K562 (cell line): Measurements from ENCODE around the gene MYADML2. TPM values are rescaled to one million over a fixed set of nuclear protein-coding genes. Genes with fewer than 3 reads are reported as not detected.

Experiments used
- ATF1 ChIP-seq, 2 experiments: fragments of 450-650 bp in 1 of 2; IDR thresholded peaks; 2 replicates each; pipeline ENCODE4 v1.6.1; 2016; ENCODE audit warnings: missing compliant biosample characterization in 1 of 2, missing genetic modification characterization in 1 of 2
- BRD4 ChIP-seq: fragments of 200-600 bp; sonication (generic); IDR thresholded peaks from 2 replicates; pipeline ENCODE4 v1.6.1; 2017; ENCODE audit warnings: inconsistent platforms
- CAMTA2 ChIP-seq: fragments of 250-450 bp; sonication (Bioruptor Pico); conservative IDR thresholded peaks from 2 replicates; pipeline ENCODE4 v1.5.1; 2022
- COPS2 ChIP-seq: fragments of 450-650 bp; conservative IDR thresholded peaks from 2 replicates; pipeline ENCODE4 v1.6.1; 2016; ENCODE audit warnings: mild to moderate bottlenecking, moderate library complexity
- ELF1 ChIP-seq: fragments of 200-800 bp; sonication (Bioruptor generic); IDR thresholded peaks from 2 replicates; pipeline ENCODE4 v1.6.1; 2016; ENCODE audit warnings: missing genetic modification characterization, missing compliant biosample characterization
- HNRNPH1 ChIP-seq: fragments of 200-400 bp; formaldehyde crosslinking; optimal IDR thresholded peaks from 2 replicates; pipeline ENCODE3; 2017; ENCODE audit warnings: low read depth, mild to moderate bottlenecking, low read length, moderate library complexity
- KDM4B ChIP-seq, 2 experiments: fragments of 450-650 bp in 1 of 2; sonication (generic) in 1 of 2; IDR thresholded peaks; 2 replicates each; pipeline ENCODE4 v1.6.1; 2016 to 2017; ENCODE audit warnings: borderline replicate concordance in 2 of 2, antibody characterized with exemption in 1 of 2, low read depth in 1 of 2, mild to moderate bottlenecking in 1 of 2
- KLF16 ChIP-seq: IDR thresholded peaks from 2 replicates; pipeline ENCODE4 v1.6.1; 2016; ENCODE audit warnings: antibody characterized with exemption
- MTA3 ChIP-seq: fragments of 450-650 bp; formaldehyde crosslinking; IDR thresholded peaks from 2 replicates; pipeline ENCODE4 v1.6.1; 2017; ENCODE audit warnings: mild to moderate bottlenecking, borderline replicate concordance
- PHTF2 ChIP-seq: fragments of 250-450 bp; sonication (Bioruptor Pico); IDR thresholded peaks from 2 replicates; pipeline ENCODE4 v1.5.0; 2021; ENCODE audit warnings: mild to moderate bottlenecking
- SMARCA5 ChIP-seq: fragments of 450-650 bp; IDR thresholded peaks from 2 replicates; pipeline ENCODE4 v1.6.1; 2016
- STAT5A ChIP-seq: IDR thresholded peaks from 2 replicates; pipeline ENCODE4 v1.6.1; 2012; ENCODE audit warnings: low read length, inconsistent platforms, borderline replicate concordance
- THRAP3 ChIP-seq: fragments of 450-650 bp; IDR thresholded peaks from 2 replicates; pipeline ENCODE4 v1.6.1; 2016; ENCODE audit warnings: mild to moderate bottlenecking, inconsistent platforms, borderline replicate concordance
- UBTF ChIP-seq, 2 experiments: IDR thresholded peaks; 2 replicates each; pipeline ENCODE4 v1.6.1; 2012; ENCODE audit warnings: improper control_type of control experiment in 2 of 2, low read depth in 2 of 2, low read length in 2 of 2, borderline replicate concordance in 1 of 2
- ZNF354B ChIP-seq: fragments of 250-450 bp; sonication (Bioruptor Pico); IDR thresholded peaks from 2 replicates; pipeline ENCODE4 v1.4.0; 2020
- polyA plus RNA-seq, 8 experiments: library from polyadenylated mRNA; depleted of rRNA in 4 of 8; stranded (reverse) in 5 of 8; unstranded in 3 of 8; fragments of >200 nt; fragmentation: Nextera tagmentation in 2 of 8; fragmentation: Illumina TruSeq in 1 of 8; extraction: Ambion mirVana in 2 of 8; extraction: Trizol in 1 of 8; gene quantifications; 2 replicates each; pipeline versions ENCODE4 v1.2.1 to v1.2.3, GENCODE V29; 2011 to 2014; ENCODE audit warnings: inconsistent platforms in 1 of 8, missing spikeins in 1 of 8
- total RNA-seq, 7 experiments: library from RNA; depleted of rRNA in 6 of 7; stranded (reverse); fragments of >200 nt in 6 of 7; fragmentation: Illumina TruSeq in 2 of 7; extraction: Trizol in 2 of 7; gene quantifications; 2 replicates each; pipeline versions ENCODE4 v1.2.1 to v1.2.3, GENCODE V29; 2011 to 2021; ENCODE audit warnings: low replicate concordance in 1 of 7
- TF ChIP-seq, protein P1 (sequence below): IDR thresholded peaks from 2 replicates; pipeline ENCODE4 v1.6.1; 2012; ENCODE audit warnings: low read depth, low read length, improper control_type of control experiment, borderline replicate concordance
- TF ChIP-seq, protein P2 (sequence below): fragments of 150-350 bp; conservative IDR thresholded peaks from 2 replicates; pipeline ENCODE4 v1.6.1; 2014; ENCODE audit warnings: low read length
- TF ChIP-seq, protein P3 (sequence below): fragments of 250-450 bp; sonication (Bioruptor Pico); IDR thresholded peaks from 2 replicates; pipeline ENCODE4 v1.5.0; 2022; ENCODE audit warnings: mild to moderate bottlenecking

MYADML2 gene
- total and polyA plus RNA-seq, 9 of the 15 experiments (the other 6 are each of a cell fraction or from before 2014, with no cell fraction given): not detected

DNA sequence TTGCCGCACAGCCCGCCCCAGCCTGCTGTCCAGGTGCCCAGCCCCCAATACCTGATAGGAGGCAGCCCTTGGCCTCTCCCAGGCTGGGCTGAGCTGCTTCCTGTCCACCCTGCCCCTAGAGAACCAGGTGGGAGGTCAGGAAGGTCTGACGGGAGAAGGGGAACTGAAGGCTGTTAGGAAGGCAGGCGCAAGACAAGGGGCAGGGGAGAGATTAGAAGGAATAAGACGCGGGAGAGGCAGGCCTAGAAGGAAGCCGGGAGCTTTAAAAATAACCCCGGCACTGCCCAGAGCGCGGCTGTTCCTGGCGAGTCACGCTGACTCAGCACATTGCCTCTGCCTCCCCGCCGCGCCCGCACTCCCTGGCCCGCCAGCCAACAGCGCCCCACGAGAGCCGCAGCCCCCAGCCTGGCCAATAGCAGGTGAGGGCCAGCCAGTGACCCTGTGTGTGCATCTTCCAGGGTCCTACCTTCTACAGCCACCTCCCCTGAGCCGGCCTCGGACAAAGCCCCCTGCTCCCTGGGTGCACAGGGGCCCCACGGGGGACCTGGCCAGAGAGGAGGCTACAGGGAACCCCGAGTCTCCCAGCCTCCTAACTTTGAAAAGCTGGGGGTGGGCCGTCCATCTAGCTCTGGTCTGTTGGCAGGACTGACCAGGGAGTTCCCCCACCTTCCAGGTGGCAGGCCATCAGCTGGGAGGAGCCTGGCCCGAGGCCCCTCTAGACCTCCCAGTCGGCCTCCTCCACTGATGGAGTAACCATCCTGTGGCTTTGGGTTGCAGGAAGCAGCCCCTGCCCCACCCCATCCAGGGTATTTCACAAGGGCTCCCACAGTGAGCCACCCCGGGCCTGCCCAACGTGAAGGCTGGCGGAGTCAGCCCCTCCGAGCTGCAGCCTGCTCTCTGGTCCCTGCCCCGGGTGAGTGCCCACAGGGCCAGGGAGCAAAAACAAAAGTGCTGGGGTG lies 23.5 kb downstream of the MYADML2 start (continued):
- TF ChIP-seq, protein P1, sequence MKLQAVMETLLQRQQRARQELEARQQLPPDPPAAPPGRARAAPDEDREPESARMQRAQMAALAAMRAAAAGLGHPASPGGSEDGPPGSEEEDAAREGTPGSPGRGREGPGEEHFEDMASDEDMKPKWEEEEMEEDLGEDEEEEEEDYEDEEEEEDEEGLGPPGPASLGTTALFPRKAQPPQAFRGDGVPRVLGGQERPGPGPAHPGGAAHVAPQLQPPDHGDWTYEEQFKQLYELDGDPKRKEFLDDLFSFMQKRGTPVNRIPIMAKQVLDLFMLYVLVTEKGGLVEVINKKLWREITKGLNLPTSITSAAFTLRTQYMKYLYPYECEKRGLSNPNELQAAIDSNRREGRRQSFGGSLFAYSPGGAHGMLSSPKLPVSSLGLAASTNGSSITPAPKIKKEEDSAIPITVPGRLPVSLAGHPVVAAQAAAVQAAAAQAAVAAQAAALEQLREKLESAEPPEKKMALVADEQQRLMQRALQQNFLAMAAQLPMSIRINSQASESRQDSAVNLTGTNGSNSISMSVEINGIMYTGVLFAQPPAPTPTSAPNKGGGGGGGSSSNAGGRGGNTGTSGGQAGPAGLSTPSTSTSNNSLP: peak; percentile 75; the same call in 1 of the 2 replicates
- TF ChIP-seq UBTF (IDR thresholded peaks at IDR 0.05; ENCODE audit: borderline replicate concordance in 1 of 2, low read depth in 2 of 2, low read length in 2 of 2) (peak; percentile 36 to 72; a peak in 2 of 4 replicates), STAT5A (no peak), KLF16 (peak; percentile 16; the same call in 1 of the 2 replicates), CAMTA2 (no peak), ELF1 (no peak), MTA3 (peak; percentile 82), PHTF2 (no peak), BRD4 (no peak), KDM4B (IDR thresholded peaks at IDR 0.05; ENCODE audit: borderline replicate concordance in 2 of 2, low read depth in 1 of 2) (no peak), ZNF354B (CRISPR knock-in tag) (no peak), THRAP3 (no peak), ATF1 (CRISPR knock-in tag; IDR thresholded peaks at IDR 0.05) (no peak), ATF1 (tag; IDR thresholded peaks at IDR 0.05) (peak; percentile 47), SMARCA5 (no peak), COPS2 (no peak), HNRNPH1 (no peak)
- TF ChIP-seq, protein P2, sequence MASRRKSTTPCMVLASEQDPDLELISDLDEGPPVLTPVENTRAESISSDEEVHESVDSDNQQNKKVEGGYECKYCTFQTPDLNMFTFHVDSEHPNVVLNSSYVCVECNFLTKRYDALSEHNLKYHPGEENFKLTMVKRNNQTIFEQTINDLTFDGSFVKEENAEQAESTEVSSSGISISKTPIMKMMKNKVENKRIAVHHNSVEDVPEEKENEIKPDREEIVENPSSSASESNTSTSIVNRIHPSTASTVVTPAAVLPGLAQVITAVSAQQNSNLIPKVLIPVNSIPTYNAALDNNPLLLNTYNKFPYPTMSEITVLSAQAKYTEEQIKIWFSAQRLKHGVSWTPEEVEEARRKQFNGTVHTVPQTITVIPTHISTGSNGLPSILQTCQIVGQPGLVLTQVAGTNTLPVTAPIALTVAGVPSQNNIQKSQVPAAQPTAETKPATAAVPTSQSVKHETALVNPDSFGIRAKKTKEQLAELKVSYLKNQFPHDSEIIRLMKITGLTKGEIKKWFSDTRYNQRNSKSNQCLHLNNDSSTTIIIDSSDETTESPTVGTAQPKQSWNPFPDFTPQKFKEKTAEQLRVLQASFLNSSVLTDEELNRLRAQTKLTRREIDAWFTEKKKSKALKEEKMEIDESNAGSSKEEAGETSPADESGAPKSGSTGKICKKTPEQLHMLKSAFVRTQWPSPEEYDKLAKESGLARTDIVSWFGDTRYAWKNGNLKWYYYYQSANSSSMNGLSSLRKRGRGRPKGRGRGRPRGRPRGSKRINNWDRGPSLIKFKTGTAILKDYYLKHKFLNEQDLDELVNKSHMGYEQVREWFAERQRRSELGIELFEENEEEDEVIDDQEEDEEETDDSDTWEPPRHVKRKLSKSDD: no peak
- TF ChIP-seq, protein P3, sequence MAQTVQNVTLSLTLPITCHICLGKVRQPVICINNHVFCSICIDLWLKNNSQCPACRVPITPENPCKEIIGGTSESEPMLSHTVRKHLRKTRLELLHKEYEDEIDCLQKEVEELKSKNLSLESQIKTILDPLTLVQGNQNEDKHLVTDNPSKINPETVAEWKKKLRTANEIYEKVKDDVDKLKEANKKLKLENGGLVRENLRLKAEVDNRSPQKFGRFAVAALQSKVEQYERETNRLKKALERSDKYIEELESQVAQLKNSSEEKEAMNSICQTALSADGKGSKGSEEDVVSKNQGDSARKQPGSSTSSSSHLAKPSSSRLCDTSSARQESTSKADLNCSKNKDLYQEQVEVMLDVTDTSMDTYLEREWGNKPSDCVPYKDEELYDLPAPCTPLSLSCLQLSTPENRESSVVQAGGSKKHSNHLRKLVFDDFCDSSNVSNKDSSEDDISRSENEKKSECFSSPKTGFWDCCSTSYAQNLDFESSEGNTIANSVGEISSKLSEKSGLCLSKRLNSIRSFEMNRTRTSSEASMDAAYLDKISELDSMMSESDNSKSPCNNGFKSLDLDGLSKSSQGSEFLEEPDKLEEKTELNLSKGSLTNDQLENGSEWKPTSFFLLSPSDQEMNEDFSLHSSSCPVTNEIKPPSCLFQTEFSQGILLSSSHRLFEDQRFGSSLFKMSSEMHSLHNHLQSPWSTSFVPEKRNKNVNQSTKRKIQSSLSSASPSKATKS (CRISPR knock-in tag): no peak
